ENCODE data around the gene ERVH48-1. TPM values are rescaled to one million over a fixed set of nuclear protein-coding genes. Genes with fewer than 3 reads are reported as not detected.

ERVH48-1 gene
- total RNA-seq = under 1 TPM; 0.18 to 0.29 TPM

- intact Hi-C loops (cut with micrococcal nuclease) = no loop called here
- Mint-ChIP-seq H3K4me3 (no peak within 1 kb of the TSS), H3K27ac (no peak within 1 kb of the TSS)
These were observed at the start of gene ERVH48-1 for GRCh38 chr21:42925114-42925926. Gene ERVH48-1 (minus strand): TSS chr21:42925630. CDS start chr21:42919006, 6,624 bp downstream.

GRCh38 chr21:42973991-42974831 is 48.8 kb upstream of the ERVH48-1 start, which contains the start of gene PKNOX1:
Gene PKNOX1 (plus strand): TSS chr21:42974562. CDS start chr21:43004382, 29,820 bp downstream.
- Mint-ChIP-seq H3K4me3 (peak within 1 kb of the TSS; percentile 85), H3K36me3 (ENCODE audit: low read depth) (peaks cover 19% of the 10 kb centered on the region), H3K4me1 (ENCODE audit: low read depth) (peaks cover 30% of the 10 kb centered on the region), H3K27ac (peak within 1 kb of the TSS; percentile 95), H3K27me3 (no peaks in the 10 kb centered on the region), H3K9me3 (no peaks in the 10 kb centered on the region)
- POLR2A ChIA-PET = interaction anchor here (0.6 to 1.3 kb wide), 5 partner anchors 13 to 97 kb away, joined by 3 to 4 read pairs (median 3); no protein-coding TSS in a partner anchor
- intact Hi-C loops (cut with micrococcal nuclease) = no loop called here
- ATAC-seq (peak; percentile 91), DNase-seq (peak; percentile 99)
- no peak for TF ChIP-seq CTCF (IDR thresholded peaks at IDR 0.05)
- CTCF ChIA-PET = interaction anchor here (0.9 kb wide), 1 partner anchor 18 kb away, joined by 4 read pairs; no protein-coding TSS in a partner anchor

More at GRCh38 chr21:42925114-42925926, at the start of gene ERVH48-1:
- POLR2A ChIA-PET = no interaction called here
- TF ChIP-seq CTCF (IDR thresholded peaks at IDR 0.05) = no peak
- H3K9me3 Mint-ChIP-seq = no peaks in the 10 kb centered on the region
- H3K36me3 Mint-ChIP-seq (ENCODE audit: low read depth) = no peaks in the 10 kb centered on the region
- CTCF ChIA-PET = no interaction called here
- H3K4me1 Mint-ChIP-seq (ENCODE audit: low read depth) = peaks cover 12% of the 10 kb centered on the region
- DNase-seq = peak; percentile 15
- no peak for ATAC-seq
- no peaks in the 10 kb centered on the region for H3K27me3 Mint-ChIP-seq

GRCh38 chr21:42973309-42973990 is 48.0 kb upstream of the ERVH48-1 start:
- POLR2A ChIA-PET = interaction anchor here (0.6 to 1.3 kb wide), 5 partner anchors 11 to 96 kb away, joined by 3 to 4 read pairs (median 3); no protein-coding TSS in a partner anchor
- Mint-ChIP-seq H3K27ac (peak overlapping the region; percentile 88), H3K36me3 (ENCODE audit: low read depth) (peaks cover 13% of the 10 kb centered on the region), H3K4me3 (peak overlapping the region; percentile 69), H3K27me3 (no peaks in the 10 kb centered on the region), H3K4me1 (ENCODE audit: low read depth) (peaks cover 27% of the 10 kb centered on the region), H3K9me3 (no peaks in the 10 kb centered on the region)
- DNase-seq = no peak
- ATAC-seq = peak; percentile 17
- CTCF ChIA-PET = interaction anchor here (0.9 kb wide), 1 partner anchor 19 kb away, joined by 4 read pairs; no protein-coding TSS in a partner anchor
- intact Hi-C loops (cut with micrococcal nuclease) = no loop called here
- TF ChIP-seq CTCF (IDR thresholded peaks at IDR 0.05) = no peak

- peaks cover 15% of the 10 kb centered on the region for H3K4me1 Mint-ChIP-seq (ENCODE audit: low read depth)
- H3K36me3 Mint-ChIP-seq (ENCODE audit: low read depth) = peaks cover 8% of the 10 kb centered on the region
- POLR2A ChIA-PET = no interaction called here
- no peak overlapping the region for H3K27ac Mint-ChIP-seq
- H3K27me3 Mint-ChIP-seq = no peaks in the 10 kb centered on the region
- TF ChIP-seq CTCF (IDR thresholded peaks at IDR 0.05) = no peak
- DNase-seq = no peak
- intact Hi-C loops (cut with micrococcal nuclease) = no loop called here
- no peak overlapping the region for H3K4me3 Mint-ChIP-seq
- ATAC-seq = no peak
- no peaks in the 10 kb centered on the region for H3K9me3 Mint-ChIP-seq
- CTCF ChIA-PET = no interaction called here
These were observed 46.5 kb upstream of the ERVH48-1 start for GRCh38 chr21:42971897-42972275.
